GM18909 (cell line): ENCODE results near the gene PPDPF.

Experiments
- ATAC-seq: cut with Tn5 transposase; IDR thresholded peaks from one replicate; pipeline ENCODE4 v1.9.1; 2021; ENCODE audit warnings: mild to moderate bottlenecking; ENCODE audit not compliant: unreplicated experiment, poor library complexity

The PPDPF gene

GRCh38 chr20:63519668-63520503 is 679 bp upstream of the PPDPF start:
- peak; percentile 44 for ATAC-seq

- ATAC-seq, result peak; percentile 47
Measured at GRCh38 chr20:63520934-63521601, 503 bp downstream of the PPDPF start.

- no peak for ATAC-seq
Measured at GRCh38 chr20:63521602-63522001, 1.0 kb downstream of the PPDPF start.

- ATAC-seq, result no peak
Measured at GRCh38 chr20:63522091-63522868, 1.7 kb downstream of the PPDPF start.

GRCh38 chr20:63522981-63523611 is 2.5 kb downstream of the PPDPF start:
- ATAC-seq, result no peak

GRCh38 chr20:63525185-63525584 is 4.6 kb downstream of the PPDPF start:
- no peak for ATAC-seq

- no peak for ATAC-seq
Measured at GRCh38 chr20:63525971-63526370, 5.4 kb downstream of the PPDPF start.

- ATAC-seq, result no peak
Measured at GRCh38 chr20:63527184-63527583, 6.6 kb downstream of the PPDPF start.

GRCh38 chr20:63529180-63529860 is 8.8 kb downstream of the PPDPF start:
- ATAC-seq, result no peak

- no peak for ATAC-seq
Measured at GRCh38 chr20:63529861-63530787, 9.6 kb downstream of the PPDPF start.

- ATAC-seq, result no peak
Measured at GRCh38 chr20:63530788-63531160, 10.2 kb downstream of the PPDPF start.

- ATAC-seq, result no peak
Measured at GRCh38 chr20:63531686-63532448, 11.3 kb downstream of the PPDPF start.

GRCh38 chr20:63532449-63532971 is 11.9 kb downstream of the PPDPF start:
- no peak for ATAC-seq

- ATAC-seq, result no peak
Measured at GRCh38 chr20:63533388-63533787, 12.8 kb downstream of the PPDPF start.

GRCh38 chr20:63533871-63534393 is 13.4 kb downstream of the PPDPF start:
- ATAC-seq, result no peak

GRCh38 chr20:63534427-63534830 is 13.9 kb downstream of the PPDPF start:
- ATAC-seq, result no peak

GRCh38 chr20:63534831-63535651 is 14.5 kb downstream of the PPDPF start:
- no peak for ATAC-seq
